Femur (tissue), 1 donor: ENCODE measurements around the gene CHST14.

ENCODE experiments used
- DNase-seq: peaks from one replicate; pipeline ENCODE4 v3.0.0-alpha.2; 2017

The CHST14 gene

GRCh38 chr15:40470423-40471104 is at the start of gene CHST14:
TSS of gene CHST14 (plus strand) at chr15:40470984. CDS start at chr15:40471214, 230 bp downstream.
- peak; percentile 78 for DNase-seq

GRCh38 chr15:40421246-40422157 is 49.3 kb upstream of the CHST14 start:
- peak; percentile 84 for DNase-seq

- peak; percentile 64 for DNase-seq
Observed at GRCh38 chr15:40424483-40425115, 46.2 kb upstream of the CHST14 start.

GRCh38 chr15:40425681-40426080 is 45.1 kb upstream of the CHST14 start:
- no peak for DNase-seq

GRCh38 chr15:40427188-40427587 is 43.6 kb upstream of the CHST14 start:
- DNase-seq, result no peak

GRCh38 chr15:40428185-40428584 is 42.6 kb upstream of the CHST14 start:
- DNase-seq, result no peak

- DNase-seq, result no peak
Observed at GRCh38 chr15:40429068-40429710, 41.6 kb upstream of the CHST14 start.

- DNase-seq, result peak; percentile 55
Observed at GRCh38 chr15:40430271-40430805, 40.4 kb upstream of the CHST14 start.

- DNase-seq, result no peak
Observed at GRCh38 chr15:40435023-40435709, 35.6 kb upstream of the CHST14 start.

GRCh38 chr15:40435710-40436089 is 35.1 kb upstream of the CHST14 start:
- no peak for DNase-seq

- no peak for DNase-seq
Observed at GRCh38 chr15:40436116-40436891, 34.5 kb upstream of the CHST14 start.

GRCh38 chr15:40436892-40437751 is 33.7 kb upstream of the CHST14 start:
- no peak for DNase-seq

- DNase-seq, result no peak
Observed at GRCh38 chr15:40437752-40438687, 32.8 kb upstream of the CHST14 start.

GRCh38 chr15:40438712-40439111 is 32.1 kb upstream of the CHST14 start:
- no peak for DNase-seq

GRCh38 chr15:40439461-40439959 is 31.3 kb upstream of the CHST14 start:
- no peak for DNase-seq

GRCh38 chr15:40439960-40440742 is 30.6 kb upstream of the CHST14 start:
- peak; percentile 62 for DNase-seq

GRCh38 chr15:40440743-40441564 is 29.8 kb upstream of the CHST14 start, which contains the start of gene BAHD1:
TSS of gene BAHD1 (plus strand) at chr15:40440953. CDS start at chr15:40458465, 17,512 bp downstream.
- peak; percentile 98 for DNase-seq
